Neural cell (in vitro differentiated cells): ENCODE data around the gene RPL38. TPM values are rescaled to one million over a fixed set of nuclear protein-coding genes. Genes with fewer than 3 reads are reported as not detected.
A peak's percentile ranks its signal among the peaks of the same experiment; 100 is the strongest.

ENCODE experiments used
- H2AFZ ChIP-seq: fragments of 200-600, 300-800 bp; sonication (generic), shearing (Covaris generic); 2 replicates; pipeline ENCODE4 v1.6.0; 2014; ENCODE audit warnings: low read depth, mild to moderate bottlenecking, antibody characterized with exemption, low read length, moderate library complexity
- H3F3A ChIP-seq: fragments of 200-600 bp; shearing (Covaris generic); 2 replicates; pipeline ENCODE4 v1.6.1; 2016; ENCODE audit warnings: mild to moderate bottlenecking, moderate library complexity, mixed read lengths, antibody characterized with exemption, low read length; ENCODE audit not compliant: insufficient read depth, poor library complexity, severe bottlenecking
- H3K27ac ChIP-seq: fragments of 200-600, 300-800 bp; sonication (generic), shearing (Covaris generic); 2 replicates; pipeline ENCODE4 v1.5.1; 2014; ENCODE audit warnings: mild to moderate bottlenecking, low read length, moderate library complexity
- H3K27me3 ChIP-seq: fragments of 300-800, 200-600 bp; sonication (generic), shearing (Covaris generic); 2 replicates; pipeline ENCODE4 v1.6.0; 2014; ENCODE audit warnings: mild to moderate bottlenecking, low read depth, low read length, moderate library complexity; ENCODE audit not compliant: insufficient read depth
- H3K36me3 ChIP-seq: fragments of 300-800, 200-600 bp; sonication (generic), shearing (Covaris generic); 2 replicates; pipeline ENCODE4 v1.5.1; 2014; ENCODE audit warnings: mild to moderate bottlenecking, antibody characterized with exemption, low read length, moderate library complexity; ENCODE audit not compliant: insufficient read depth
- H3K4me2 ChIP-seq: fragments of 300-800, 200-600 bp; sonication (generic), shearing (Covaris generic); 2 replicates; pipeline ENCODE4 v1.6.0; 2014; ENCODE audit warnings: mild to moderate bottlenecking, low read length
- H3K4me3 ChIP-seq: fragments of 300-800, 200-600 bp; sonication (generic), shearing (Covaris generic); 2 replicates; pipeline ENCODE4 v1.5.1; 2014; ENCODE audit warnings: mild to moderate bottlenecking, low read length, moderate library complexity
- H3K79me2 ChIP-seq: fragments of 200-600 bp; shearing (Covaris generic); replicated peaks from 2 replicates; pipeline ENCODE4 v1.6.0; 2014; ENCODE audit warnings: mild to moderate bottlenecking, low read length, moderate library complexity; ENCODE audit not compliant: insufficient read depth
- H3K9ac ChIP-seq: fragments of 300-800, 200-600 bp; sonication (generic), shearing (Covaris generic); 2 replicates; pipeline ENCODE4 v1.6.1; 2016; ENCODE audit warnings: mild to moderate bottlenecking, low read length, mixed read lengths
- H3K9me2 ChIP-seq: fragments of 200-600 bp; shearing (Covaris generic); 2 replicates; pipeline ENCODE4 v1.6.1; 2016; ENCODE audit warnings: mild to moderate bottlenecking, low read length, mixed read lengths; ENCODE audit not compliant: insufficient read depth
- H3K9me3 ChIP-seq: fragments of 200-600, 300-800 bp; sonication (generic), shearing (Covaris generic); 2 replicates; pipeline ENCODE4 v1.6.1; 2016; ENCODE audit warnings: mild to moderate bottlenecking, mixed run types, low read length, moderate library complexity, mixed read lengths
- H4K20me1 ChIP-seq: fragments of 200-600 bp; shearing (Covaris generic); 2 replicates; pipeline ENCODE4 v1.6.1; 2016; ENCODE audit warnings: mild to moderate bottlenecking, mixed run types; ENCODE audit not compliant: insufficient read depth
- CTCF ChIP-seq: fragments of 450-650 bp; IDR thresholded peaks from 2 replicates; pipeline ENCODE4 v1.5.1; 2014; ENCODE audit warnings: antibody characterized with exemption, mild to moderate bottlenecking, moderate library complexity; ENCODE audit not compliant: poor library complexity, severe bottlenecking
- EP300 ChIP-seq: fragments of 450-650 bp; conservative IDR thresholded peaks from 2 replicates; pipeline ENCODE4 v1.6.1; 2014; ENCODE audit warnings: antibody characterized with exemption, mild to moderate bottlenecking, moderate library complexity; ENCODE audit not compliant: poor library complexity, severe bottlenecking
- EZH2 ChIP-seq: fragments of 200-600, 300-800 bp; shearing (Covaris generic), sonication (generic); IDR thresholded peaks from 2 replicates; pipeline ENCODE4 v1.6.1; 2014; ENCODE audit warnings: antibody characterized with exemption, low read length, borderline replicate concordance, mild to moderate bottlenecking; ENCODE audit not compliant: insufficient read depth, poor library complexity, severe bottlenecking
- MXI1 ChIP-seq: fragments of 450-650 bp; conservative IDR thresholded peaks from 2 replicates; pipeline ENCODE4 v1.6.1; 2014; ENCODE audit warnings: antibody characterized with exemption, mild to moderate bottlenecking; ENCODE audit not compliant: poor library complexity, severe bottlenecking
- POLR2AphosphoS5 ChIP-seq: IDR thresholded peaks from 2 replicates; pipeline ENCODE4 v1.6.1; 2012
- RAD21 ChIP-seq: fragments of 450-650 bp; conservative IDR thresholded peaks from 2 replicates; pipeline ENCODE4 v1.6.1; 2014; ENCODE audit warnings: antibody characterized with exemption, mild to moderate bottlenecking, moderate library complexity
- SMC3 ChIP-seq: fragments of 450-650 bp; conservative IDR thresholded peaks from 2 replicates; pipeline ENCODE4 v1.6.1; 2014; ENCODE audit warnings: antibody characterized with exemption, mild to moderate bottlenecking, moderate library complexity; ENCODE audit not compliant: poor library complexity
- TAF1 ChIP-seq: IDR thresholded peaks from 2 replicates; pipeline ENCODE4 v1.6.1; 2012; ENCODE audit warnings: low read depth
- polyA plus RNA-seq: library from polyadenylated mRNA; depleted of rRNA; stranded (reverse); fragments of >200 nt; gene quantifications from 2 replicates; pipeline ENCODE4 v1.2.3, GENCODE V29; 2014
- TF ChIP-seq, protein P1 (sequence below): IDR thresholded peaks from 2 replicates; pipeline ENCODE4 v1.6.1; 2012; ENCODE audit warnings: borderline replicate concordance

RPL38 gene
- polyA plus RNA-seq, 1 donor from 2014 or later, result 378 TPM

DNA sequence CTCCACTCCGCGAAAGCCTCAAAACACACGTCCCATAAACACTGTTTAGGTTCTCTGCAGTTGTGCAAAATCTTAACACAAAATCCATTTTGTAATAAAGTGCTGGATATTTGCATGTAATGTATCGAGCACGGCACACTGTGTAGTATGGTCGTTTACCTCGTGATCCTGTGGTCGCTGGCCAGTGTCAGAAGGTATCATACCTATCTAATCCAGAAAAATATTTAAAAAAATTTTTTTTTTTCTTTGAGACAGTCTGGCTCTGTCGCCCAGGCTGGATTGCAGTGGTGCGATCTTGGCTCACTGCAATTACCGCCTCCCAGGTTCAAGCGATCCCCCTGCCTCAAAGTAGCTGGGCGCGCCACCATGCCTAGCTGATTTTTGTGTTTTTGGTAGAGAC, 996 bp downstream of the RPL38 start:
- Histone ChIP-seq H3K4me2 (peak overlapping the region; percentile 84), H4K20me1 (no peaks in the 10 kb centered on the region), H3K27me3 (no peaks in the 10 kb centered on the region), H2AFZ (no peak overlapping the region), H3K27ac (peak overlapping the region; percentile 76), H3K79me2 (peaks cover 27% of the 10 kb centered on the region), H3K9me2 (no peaks in the 10 kb centered on the region), H3K4me3 (peak overlapping the region; percentile 99), H3K36me3 (no peaks in the 10 kb centered on the region), H3K9ac (peak overlapping the region; percentile 95), H3K9me3 (no peaks in the 10 kb centered on the region), H3F3A (no peaks in the 10 kb centered on the region)
- no peak for TF ChIP-seq MXI1
- TF ChIP-seq SMC3, result no peak
- no peak for TF ChIP-seq TAF1
- TF ChIP-seq RAD21, result no peak
- TF ChIP-seq, protein P1, sequence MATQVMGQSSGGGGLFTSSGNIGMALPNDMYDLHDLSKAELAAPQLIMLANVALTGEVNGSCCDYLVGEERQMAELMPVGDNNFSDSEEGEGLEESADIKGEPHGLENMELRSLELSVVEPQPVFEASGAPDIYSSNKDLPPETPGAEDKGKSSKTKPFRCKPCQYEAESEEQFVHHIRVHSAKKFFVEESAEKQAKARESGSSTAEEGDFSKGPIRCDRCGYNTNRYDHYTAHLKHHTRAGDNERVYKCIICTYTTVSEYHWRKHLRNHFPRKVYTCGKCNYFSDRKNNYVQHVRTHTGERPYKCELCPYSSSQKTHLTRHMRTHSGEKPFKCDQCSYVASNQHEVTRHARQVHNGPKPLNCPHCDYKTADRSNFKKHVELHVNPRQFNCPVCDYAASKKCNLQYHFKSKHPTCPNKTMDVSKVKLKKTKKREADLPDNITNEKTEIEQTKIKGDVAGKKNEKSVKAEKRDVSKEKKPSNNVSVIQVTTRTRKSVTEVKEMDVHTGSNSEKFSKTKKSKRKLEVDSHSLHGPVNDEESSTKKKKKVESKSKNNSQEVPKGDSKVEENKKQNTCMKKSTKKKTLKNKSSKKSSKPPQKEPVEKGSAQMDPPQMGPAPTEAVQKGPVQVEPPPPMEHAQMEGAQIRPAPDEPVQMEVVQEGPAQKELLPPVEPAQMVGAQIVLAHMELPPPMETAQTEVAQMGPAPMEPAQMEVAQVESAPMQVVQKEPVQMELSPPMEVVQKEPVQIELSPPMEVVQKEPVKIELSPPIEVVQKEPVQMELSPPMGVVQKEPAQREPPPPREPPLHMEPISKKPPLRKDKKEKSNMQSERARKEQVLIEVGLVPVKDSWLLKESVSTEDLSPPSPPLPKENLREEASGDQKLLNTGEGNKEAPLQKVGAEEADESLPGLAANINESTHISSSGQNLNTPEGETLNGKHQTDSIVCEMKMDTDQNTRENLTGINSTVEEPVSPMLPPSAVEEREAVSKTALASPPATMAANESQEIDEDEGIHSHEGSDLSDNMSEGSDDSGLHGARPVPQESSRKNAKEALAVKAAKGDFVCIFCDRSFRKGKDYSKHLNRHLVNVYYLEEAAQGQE, result no peak
- TF ChIP-seq CTCF, result no peak
- TF ChIP-seq POLR2AphosphoS5, result no peak
- TF ChIP-seq EP300, result no peak
- TF ChIP-seq EZH2, result no peak

DNA sequence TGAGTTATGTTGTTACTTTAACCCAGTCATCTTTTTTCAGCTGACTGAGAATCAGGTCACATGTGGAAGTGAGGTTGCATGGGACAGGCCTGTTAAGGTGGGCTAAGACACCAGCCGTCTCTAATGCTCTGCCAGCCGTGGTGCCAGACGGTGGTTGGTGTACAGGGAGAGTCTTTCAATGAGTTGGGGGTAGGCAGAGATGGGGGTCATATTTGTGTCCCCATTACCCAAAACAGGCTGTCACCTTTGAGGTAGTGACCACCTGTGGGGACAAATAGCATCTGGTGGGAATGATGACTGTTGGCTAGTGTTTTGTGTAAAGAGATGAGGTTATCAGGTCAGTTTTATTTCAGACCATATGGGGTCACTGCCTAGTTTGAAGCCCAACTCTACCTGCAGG, 1.8 kb downstream of the RPL38 start:
- Histone ChIP-seq H3F3A (no peaks in the 10 kb centered on the region), H2AFZ (no peak overlapping the region), H3K4me2 (no peak overlapping the region), H3K4me3 (peak overlapping the region; percentile 99), H3K9me2 (no peaks in the 10 kb centered on the region), H3K36me3 (no peaks in the 10 kb centered on the region), H3K79me2 (peaks cover 27% of the 10 kb centered on the region), H4K20me1 (no peaks in the 10 kb centered on the region), H3K27ac (no peak overlapping the region), H3K9ac (no peak overlapping the region), H3K9me3 (no peaks in the 10 kb centered on the region), H3K27me3 (no peaks in the 10 kb centered on the region)
- TF ChIP-seq EZH2 (no peak), SMC3 (no peak), TAF1 (no peak), MXI1 (no peak), POLR2AphosphoS5 (no peak), CTCF (no peak)
- TF ChIP-seq, protein P1, result no peak
